ENCODE measurements around the gene MSX1. TPM values are rescaled to one million over a fixed set of nuclear protein-coding genes. Genes with fewer than 3 reads are reported as not detected.

The MSX1 gene
- total and polyA plus RNA-seq, 9 donors: 2.2 to 4.5 (median 4.0) TPM

GRCh38 chr4:4912155-4912554, 52.7 kb downstream of the MSX1 start:
- TF ChIP-seq CTCF (IDR thresholded peaks at IDR 0.05): no peak
- no peak for TF ChIP-seq EP300 (IDR thresholded peaks at IDR 0.05)
- no peak for TF ChIP-seq POLR2A (IDR thresholded peaks at IDR 0.05)
- Histone ChIP-seq H3K27me3 (no peaks in the 10 kb centered on the region), H3K9me3 (no peaks in the 10 kb centered on the region), H3K27ac (no peak overlapping the region), H3K4me1 (ENCODE audit: insufficient read depth) (no peaks in the 10 kb centered on the region), H3K4me3 (no peak overlapping the region), H3K36me3 (no peaks in the 10 kb centered on the region)
- DNase-seq: no peak
- intact Hi-C loops (cut with DNase I): no loop called here
- 47 to 64% (median 51%) methylated on average over 2 of the region's 2 CpGs for WGBS, 3 donors

- Histone ChIP-seq H3K36me3 (no peaks in the 10 kb centered on the region), H3K4me1 (ENCODE audit: insufficient read depth) (no peaks in the 10 kb centered on the region), H3K9me3 (no peaks in the 10 kb centered on the region), H3K4me3 (no peak overlapping the region), H3K27ac (no peak overlapping the region), H3K27me3 (no peaks in the 10 kb centered on the region)
- TF ChIP-seq CTCF (IDR thresholded peaks at IDR 0.05) (no peak), EP300 (IDR thresholded peaks at IDR 0.05) (no peak), POLR2A (IDR thresholded peaks at IDR 0.05) (no peak)
- intact Hi-C loops (cut with DNase I): no loop called here
- peak in 1 of 5 donors; percentile 43 for DNase-seq
- WGBS, 3 donors: 58 to 68% (median 62%) methylated on average over 2 of the region's 2 CpGs
These were observed 53.7 kb downstream of the MSX1 start for GRCh38 chr4:4913147-4913561.

Other genes starting within 250 kb of the MSX1 start
- 1 to 10 TPM in 6 of 7 donors, under 1 TPM in 1; 0.97 to 2.1 (median 1.5) TPM for gene CYTL1, start 159.8 kb downstream of the MSX1 start, total RNA-seq
- gene CYTL1, start 159.8 kb downstream of the MSX1 start, polyA plus RNA-seq: 1 to 10 TPM; 4.4 to 5.6 TPM
- 1 to 10 TPM in 3 of 7 donors, under 1 TPM in 4; 0.35 to 2.2 (median 0.86) TPM for gene STK32B, start 191.8 kb downstream of the MSX1 start, total RNA-seq
- gene STK32B, start 191.8 kb downstream of the MSX1 start, polyA plus RNA-seq: 1 to 10 TPM; 1.3 to 3.0 TPM

All from ovary (tissue), 9 donors.